Ascending aorta (tissue), 2 donors: ENCODE data around the gene SUGP2. TPM values are rescaled to one million over a fixed set of nuclear protein-coding genes. Genes with fewer than 3 reads are reported as not detected.
"Not testable (repeated sequence)": the region's sequence is repeated elsewhere in the genome, so short reads cannot be mapped to it uniquely, and the experiment has no call there.

Source experiments
- DNase-seq, 2 donors: peaks; one replicate each; pipeline ENCODE4 v3.0.0-alpha.2; 2019; ENCODE audit warnings: low spot score in 2 of 2
- H3K27ac ChIP-seq, 2 donors: fragments of 200-600 bp; sonication (generic); one replicate each; pipeline ENCODE4 v1.5.1; 2016 to 2017; ENCODE audit warnings: mild to moderate bottlenecking in 1 of 2
- H3K27me3 ChIP-seq: fragments of 200-600 bp; sonication (generic); one replicate; pipeline ENCODE4 v1.5.1; 2017
- H3K36me3 ChIP-seq, 2 donors: fragments of 200-600 bp; sonication (generic); one replicate each; pipeline ENCODE4 v1.5.1; 2016
- H3K4me1 ChIP-seq, 2 donors: fragments of 200-600 bp; sonication (generic); one replicate each; pipeline ENCODE4 v1.5.1; 2016 to 2017; ENCODE audit warnings: mild to moderate bottlenecking in 1 of 2
- H3K4me3 ChIP-seq, 2 donors: fragments of 200-600 bp; sonication (generic); one replicate each; pipeline ENCODE4 v1.5.1; 2016 to 2017; ENCODE audit warnings: mild to moderate bottlenecking in 1 of 2
- H3K9me3 ChIP-seq, 2 donors: fragments of 200-600 bp; sonication (generic); one replicate each; pipeline ENCODE4 v1.5.1; 2016
- intact Hi-C: fragments of 100-400 bp; cut with DNase I; formaldehyde crosslinking; loops from one replicate; pipeline ENCODE4 v1.15.1; 2023
- total RNA-seq: library from RNA; depleted of rRNA; stranded (reverse); fragments of >200 nt; gene quantifications from one replicate; pipeline ENCODE4 v1.1.0, GENCODE V29; 2016
- TF ChIP-seq, protein P1 (sequence below), 3 experiments: fragments of 200-600 bp in 2 of 3; fragments of 450-650 bp in 1 of 3; sonication (generic) in 2 of 3; IDR thresholded peaks; one replicate each; pipeline ENCODE4 v1.5.1; 2016 to 2019; ENCODE audit warnings: antibody characterized with exemption in 3 of 3, mild to moderate bottlenecking in 1 of 3, moderate library complexity in 1 of 3

SUGP2 gene
- total RNA-seq, 1 donor from 2014 or later: 23.6 TPM

DNA sequence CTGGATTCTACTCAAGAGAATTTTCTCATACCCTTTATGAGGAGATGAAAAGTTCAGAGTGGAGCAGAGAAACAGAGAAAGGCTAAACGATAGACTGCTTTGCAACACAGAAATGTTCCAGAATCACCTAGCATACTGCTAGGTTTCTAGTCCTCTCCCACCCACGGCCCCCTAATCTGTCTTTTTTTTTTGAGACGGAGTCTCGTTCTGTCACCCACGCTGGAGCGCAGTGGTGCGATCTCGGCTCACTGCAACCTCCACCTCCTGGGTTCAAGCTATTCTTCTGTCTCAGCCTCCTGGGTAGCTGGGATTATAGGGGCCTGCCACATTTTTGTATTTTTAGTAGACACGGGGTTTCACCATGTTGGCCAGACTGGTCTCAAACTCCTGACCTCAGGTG lies 4.8 kb downstream of the SUGP2 start:
- no peak for DNase-seq
- Histone ChIP-seq H3K27ac (no peak overlapping the region), H3K9me3 (no peaks in the 10 kb centered on the region), H3K4me3 (no peak overlapping the region), H3K27me3 (no peaks in the 10 kb centered on the region), H3K4me1 (peaks cover 0 to 6% of the 10 kb centered on the region in 2 donors), H3K36me3 (peaks cover 42 to 59% of the 10 kb centered on the region in 2 donors)
- TF ChIP-seq, protein P1, sequence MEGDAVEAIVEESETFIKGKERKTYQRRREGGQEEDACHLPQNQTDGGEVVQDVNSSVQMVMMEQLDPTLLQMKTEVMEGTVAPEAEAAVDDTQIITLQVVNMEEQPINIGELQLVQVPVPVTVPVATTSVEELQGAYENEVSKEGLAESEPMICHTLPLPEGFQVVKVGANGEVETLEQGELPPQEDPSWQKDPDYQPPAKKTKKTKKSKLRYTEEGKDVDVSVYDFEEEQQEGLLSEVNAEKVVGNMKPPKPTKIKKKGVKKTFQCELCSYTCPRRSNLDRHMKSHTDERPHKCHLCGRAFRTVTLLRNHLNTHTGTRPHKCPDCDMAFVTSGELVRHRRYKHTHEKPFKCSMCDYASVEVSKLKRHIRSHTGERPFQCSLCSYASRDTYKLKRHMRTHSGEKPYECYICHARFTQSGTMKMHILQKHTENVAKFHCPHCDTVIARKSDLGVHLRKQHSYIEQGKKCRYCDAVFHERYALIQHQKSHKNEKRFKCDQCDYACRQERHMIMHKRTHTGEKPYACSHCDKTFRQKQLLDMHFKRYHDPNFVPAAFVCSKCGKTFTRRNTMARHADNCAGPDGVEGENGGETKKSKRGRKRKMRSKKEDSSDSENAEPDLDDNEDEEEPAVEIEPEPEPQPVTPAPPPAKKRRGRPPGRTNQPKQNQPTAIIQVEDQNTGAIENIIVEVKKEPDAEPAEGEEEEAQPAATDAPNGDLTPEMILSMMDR (IDR thresholded peaks at IDR 0.05): no peak
- intact Hi-C loops: no loop called here

DNA sequence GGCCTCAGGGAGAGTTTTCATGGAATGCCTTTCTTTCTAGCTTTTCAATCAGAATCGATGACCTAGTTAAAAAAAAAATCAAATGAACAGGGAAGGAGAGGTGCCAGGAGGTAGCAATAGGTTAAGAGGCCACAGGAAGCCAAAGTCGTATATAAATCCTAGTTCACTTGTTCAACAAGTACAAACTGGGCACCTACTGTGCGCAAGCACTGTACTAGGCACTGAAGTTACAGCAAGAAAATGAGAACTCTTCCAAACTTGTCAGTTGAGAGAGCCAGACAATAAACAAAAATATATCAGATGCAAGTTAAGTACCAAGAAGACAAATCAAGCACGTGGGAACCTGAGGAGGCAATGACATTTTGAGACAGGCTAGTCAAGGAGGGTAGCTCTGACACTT lies 6.1 kb downstream of the SUGP2 start:
- H3K36me3 ChIP-seq: peaks cover 54 to 72% of the 10 kb centered on the region in 2 donors
- no peak overlapping the region for H3K4me3 ChIP-seq
- no peak overlapping the region for H3K27ac ChIP-seq
- no peak for DNase-seq
- intact Hi-C loops: no loop called here
- peaks cover 0 to 5% of the 10 kb centered on the region in 2 donors for H3K4me1 ChIP-seq
- TF ChIP-seq, protein P1 (IDR thresholded peaks at IDR 0.05): no peak
- H3K9me3 ChIP-seq: no peaks in the 10 kb centered on the region
- H3K27me3 ChIP-seq: no peaks in the 10 kb centered on the region

DNA sequence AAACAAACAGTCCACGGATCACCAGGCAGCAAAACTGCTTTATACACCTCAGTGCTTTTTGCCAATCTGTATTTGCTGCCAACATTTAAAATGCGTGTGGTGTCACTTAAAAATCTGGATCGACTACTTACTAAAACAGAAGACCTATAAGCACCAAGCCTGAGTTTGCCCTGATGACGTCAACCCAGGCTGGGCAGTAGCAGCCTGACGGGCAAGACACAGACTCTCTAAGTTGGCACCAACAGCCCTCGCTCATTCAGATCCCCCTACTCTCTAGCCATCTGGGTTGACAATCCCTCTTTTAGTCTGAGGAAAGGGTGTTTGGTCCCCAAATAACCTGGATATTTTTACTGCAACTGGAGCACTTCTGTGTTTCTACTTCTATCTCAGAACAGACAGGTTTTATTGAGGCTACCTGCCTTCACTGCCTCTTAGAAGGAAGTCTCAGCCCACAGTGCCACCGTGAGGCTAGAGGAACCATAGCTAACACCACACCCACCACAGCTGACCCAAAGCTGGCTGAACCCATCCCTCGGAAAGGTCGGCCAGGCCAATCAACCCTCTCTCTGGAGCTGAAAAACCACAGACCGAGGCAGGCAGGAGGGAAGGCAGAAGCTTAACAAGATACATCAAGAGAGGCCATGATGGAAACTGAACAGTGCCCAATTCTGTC lies 6.9 kb downstream of the SUGP2 start:
- H3K4me1 ChIP-seq: no peaks in the 10 kb centered on the region
- H3K9me3 ChIP-seq: no peaks in the 10 kb centered on the region
- no peaks in the 10 kb centered on the region for H3K27me3 ChIP-seq
- no peak for DNase-seq
- peaks cover 57 to 73% of the 10 kb centered on the region in 2 donors for H3K36me3 ChIP-seq
- no peak overlapping the region for H3K4me3 ChIP-seq
- intact Hi-C loops: no loop called here
- TF ChIP-seq, protein P1 (IDR thresholded peaks at IDR 0.05): no peak
- H3K27ac ChIP-seq: no peak overlapping the region

DNA sequence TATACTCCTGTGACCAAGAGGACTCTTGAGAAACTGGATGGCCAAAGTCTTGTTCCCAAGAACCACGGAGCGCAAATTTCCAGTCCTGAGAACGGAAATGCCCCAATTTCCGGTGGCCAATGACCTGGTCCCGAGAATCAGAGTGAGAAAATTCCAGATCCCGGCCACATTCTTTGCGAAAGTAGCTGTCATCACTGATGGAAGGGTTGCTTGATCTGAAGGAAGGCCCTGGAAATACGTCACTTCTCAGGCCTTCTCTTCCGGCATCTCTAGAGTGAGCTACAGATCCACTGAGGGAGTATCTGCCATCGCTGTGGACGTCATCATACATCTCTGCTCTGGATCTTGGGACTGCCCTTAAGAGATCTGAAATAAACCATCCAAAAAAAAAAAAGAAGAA lies 7.5 kb downstream of the SUGP2 start:
- H3K27ac ChIP-seq: no peak overlapping the region
- no peak for DNase-seq
- no peaks in the 10 kb centered on the region for H3K4me1 ChIP-seq
- intact Hi-C loops: no loop called here
- H3K4me3 ChIP-seq: no peak overlapping the region
- no peaks in the 10 kb centered on the region for H3K9me3 ChIP-seq
- TF ChIP-seq, protein P1 (IDR thresholded peaks at IDR 0.05): no peak
- H3K27me3 ChIP-seq: no peaks in the 10 kb centered on the region
- peaks cover 57 to 73% of the 10 kb centered on the region in 2 donors for H3K36me3 ChIP-seq

DNA sequence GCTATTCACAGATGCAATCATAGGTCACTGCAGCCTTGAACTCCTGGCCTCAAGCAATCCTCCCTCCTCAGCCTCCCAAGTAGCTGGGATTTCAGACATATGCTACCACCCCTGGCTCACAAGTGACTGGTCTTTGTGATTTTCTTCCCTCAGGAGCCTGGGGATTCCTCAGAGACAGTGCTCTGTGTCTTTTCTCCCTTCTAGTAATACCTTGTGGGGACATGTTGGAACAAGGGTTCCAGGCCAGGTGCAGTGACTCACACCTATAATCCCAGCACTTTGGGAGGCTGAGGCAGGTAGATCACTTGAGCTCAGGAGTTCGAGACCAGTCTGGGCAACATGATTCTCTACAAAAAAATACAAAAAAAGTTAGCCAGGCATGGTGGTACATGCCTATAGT lies 9.9 kb downstream of the SUGP2 start:
- intact Hi-C loops, H3K4me3 ChIP-seq: not testable (repeated sequence)
- H3K36me3 ChIP-seq: peaks cover 52 to 63% of the 10 kb centered on the region in 2 donors

DNA sequence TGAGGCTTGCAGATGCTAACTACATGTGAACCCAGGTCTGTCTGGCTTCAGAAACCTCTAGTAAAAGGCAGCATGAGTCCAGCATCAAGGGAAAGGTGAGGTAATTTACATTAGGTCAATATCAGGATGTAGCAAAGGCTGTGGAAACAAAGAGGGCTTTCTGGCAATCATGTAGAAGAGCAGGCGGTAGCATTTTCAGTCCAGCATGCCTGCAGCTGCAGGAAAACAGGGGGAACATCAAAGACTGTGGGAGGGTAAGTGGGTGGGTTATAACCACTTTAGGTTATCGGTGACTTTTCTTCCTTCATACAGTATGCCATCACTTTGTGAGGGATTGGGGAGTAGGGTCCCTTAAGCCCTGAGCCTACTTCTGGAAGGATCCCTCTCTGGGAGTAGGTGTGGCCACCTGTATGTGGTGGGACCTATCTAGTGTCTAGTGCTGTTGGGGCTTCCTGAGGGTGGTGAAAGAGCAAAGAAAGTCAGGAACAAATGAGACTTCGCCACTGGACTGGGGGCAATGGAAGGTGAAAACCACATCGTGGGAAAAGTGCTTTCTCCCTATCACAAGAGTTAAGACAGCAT lies 10.8 kb downstream of the SUGP2 start:
- intact Hi-C loops: no loop called here
- TF ChIP-seq, protein P1 (IDR thresholded peaks at IDR 0.05): no peak
- Histone ChIP-seq H3K4me1 (no peaks in the 10 kb centered on the region), H3K27me3 (no peaks in the 10 kb centered on the region), H3K4me3 (no peak overlapping the region), H3K27ac (no peak overlapping the region), H3K36me3 (peaks cover 55 to 64% of the 10 kb centered on the region in 2 donors), H3K9me3 (no peaks in the 10 kb centered on the region)
- no peak for DNase-seq

More for the DNA sequence above, 9.9 kb downstream of the SUGP2 start:
- not testable (repeated sequence) for H3K27ac ChIP-seq, DNase-seq, H3K4me1 ChIP-seq, H3K9me3 ChIP-seq, H3K27me3 ChIP-seq
